Measurements from ENCODE around the gene PIP4K2B. TPM values are rescaled to one million over a fixed set of nuclear protein-coding genes. Genes with fewer than 3 reads are reported as not detected.

PIP4K2B gene
- total RNA-seq, 2 experiments from 2014 or later = 33.0 to 38.6 TPM

DNA sequence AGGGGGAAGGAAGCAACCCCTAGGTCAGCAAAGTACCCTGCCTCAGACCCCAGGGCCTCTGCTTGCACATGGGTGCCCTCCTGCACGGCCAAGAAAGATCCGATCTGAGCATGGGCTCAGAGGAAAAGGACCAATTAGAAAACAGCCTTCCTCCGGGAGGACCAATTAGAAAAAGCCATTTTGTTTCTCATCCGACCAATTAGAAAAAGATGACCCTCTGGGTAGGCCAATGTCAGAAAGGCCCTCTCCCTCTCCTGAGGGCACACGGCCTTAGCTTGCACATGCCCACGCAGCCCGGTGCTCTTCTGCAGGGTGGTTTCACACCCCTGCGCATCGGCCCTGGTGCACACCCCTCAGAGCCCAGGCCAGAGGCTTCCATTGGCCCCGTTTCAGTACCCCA is 74.3 kb downstream of the PIP4K2B start:
- Histone ChIP-seq H3K9me2 (ENCODE audit: insufficient read depth, low read length) (no peaks in the 10 kb centered on the region), H3K27ac (ENCODE audit: low read depth, low read length, poor library complexity, severe bottlenecking) (no peak overlapping the region), H3K36me3 (ENCODE audit: insufficient read depth, low read length) (peaks cover 53% of the 10 kb centered on the region), H3K4me2 (ENCODE audit: low read length) (no peak overlapping the region), H3K4me1 (ENCODE audit: insufficient read depth, low read length, poor library complexity, severe bottlenecking) (peaks cover 43% of the 10 kb centered on the region), H3K79me2 (ENCODE audit: insufficient read depth, low read depth, low read length) (no peaks in the 10 kb centered on the region), H2AFZ (ENCODE audit: low read length) (no peak overlapping the region), H3K4me3 (ENCODE audit: low read depth, low read length, poor library complexity, severe bottlenecking) (no peak overlapping the region), H3K9me3 (ENCODE audit: low read length) (no peaks in the 10 kb centered on the region), H4K20me1 (ENCODE audit: insufficient read depth, low read length) (peaks cover 12% of the 10 kb centered on the region; the same call in 1 of the 2 replicates)
- no peak for DNase-seq (ENCODE audit: low spot score)
- CTCF ChIA-PET (ENCODE audit: unreplicated experiment) = no interaction called here
- POLR2A ChIA-PET = interaction anchor here (0.5 kb wide), 1 partner anchor 138 kb away, joined by 3 read pairs; no protein-coding TSS in a partner anchor
- TF ChIP-seq EZH2phosphoT487 (IDR thresholded peaks at IDR 0.05; ENCODE audit: borderline replicate concordance, low read depth, low read length) = no peak
- TF ChIP-seq, protein P1, sequence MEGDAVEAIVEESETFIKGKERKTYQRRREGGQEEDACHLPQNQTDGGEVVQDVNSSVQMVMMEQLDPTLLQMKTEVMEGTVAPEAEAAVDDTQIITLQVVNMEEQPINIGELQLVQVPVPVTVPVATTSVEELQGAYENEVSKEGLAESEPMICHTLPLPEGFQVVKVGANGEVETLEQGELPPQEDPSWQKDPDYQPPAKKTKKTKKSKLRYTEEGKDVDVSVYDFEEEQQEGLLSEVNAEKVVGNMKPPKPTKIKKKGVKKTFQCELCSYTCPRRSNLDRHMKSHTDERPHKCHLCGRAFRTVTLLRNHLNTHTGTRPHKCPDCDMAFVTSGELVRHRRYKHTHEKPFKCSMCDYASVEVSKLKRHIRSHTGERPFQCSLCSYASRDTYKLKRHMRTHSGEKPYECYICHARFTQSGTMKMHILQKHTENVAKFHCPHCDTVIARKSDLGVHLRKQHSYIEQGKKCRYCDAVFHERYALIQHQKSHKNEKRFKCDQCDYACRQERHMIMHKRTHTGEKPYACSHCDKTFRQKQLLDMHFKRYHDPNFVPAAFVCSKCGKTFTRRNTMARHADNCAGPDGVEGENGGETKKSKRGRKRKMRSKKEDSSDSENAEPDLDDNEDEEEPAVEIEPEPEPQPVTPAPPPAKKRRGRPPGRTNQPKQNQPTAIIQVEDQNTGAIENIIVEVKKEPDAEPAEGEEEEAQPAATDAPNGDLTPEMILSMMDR (conservative IDR thresholded peaks at IDR 0.05; ENCODE audit: low read length) = no peak
- intact Hi-C loops (cut with micrococcal nuclease; ENCODE audit: unreplicated experiment) = no loop called here
- no TSS peak for BruUV-seq (replicated peaks)

DNA sequence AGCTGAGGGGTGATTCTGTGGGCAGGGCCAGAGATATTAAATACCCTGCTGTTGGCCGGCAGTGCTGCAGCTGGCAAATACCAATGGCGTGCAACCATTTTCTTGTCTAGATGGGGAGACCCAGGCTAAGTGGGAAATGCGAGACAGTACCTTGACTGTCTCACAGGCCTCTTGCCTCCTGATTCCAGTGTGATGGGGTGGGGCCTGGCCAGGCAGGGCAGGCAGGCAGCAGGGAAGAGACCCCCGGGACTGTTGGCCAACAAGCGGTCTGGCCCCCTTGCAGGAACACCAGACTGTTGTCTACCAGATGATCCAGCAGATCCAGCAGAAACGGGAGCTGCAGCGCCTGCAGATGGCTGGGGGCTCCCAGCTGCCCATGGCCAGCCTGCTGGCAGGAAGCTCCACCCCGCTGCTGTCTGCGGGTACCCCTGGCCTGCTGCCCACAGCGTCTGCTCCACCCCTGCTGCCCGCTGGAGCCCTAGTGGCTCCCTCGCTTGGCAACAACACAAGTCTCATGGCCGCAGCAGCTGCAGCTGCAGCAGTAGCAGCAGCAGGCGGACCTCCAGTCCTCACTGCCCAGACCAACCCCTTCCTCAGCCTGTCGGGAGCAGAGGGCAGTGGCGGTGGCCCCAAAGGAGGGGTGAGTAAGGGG is 74.9 kb downstream of the PIP4K2B start:
- no peak overlapping the region for H3K4me2 ChIP-seq (ENCODE audit: low read length)
- no peak for TF ChIP-seq EZH2phosphoT487 (IDR thresholded peaks at IDR 0.05; ENCODE audit: borderline replicate concordance, low read depth, low read length)
- TF ChIP-seq, protein P1 (conservative IDR thresholded peaks at IDR 0.05; ENCODE audit: low read length) = no peak
- no peaks in the 10 kb centered on the region for H3K9me2 ChIP-seq (ENCODE audit: insufficient read depth, low read length)
- DNase-seq (ENCODE audit: low spot score) = no peak
- BruUV-seq (replicated peaks) = no TSS peak
- H3K9me3 ChIP-seq (ENCODE audit: low read length) = no peaks in the 10 kb centered on the region
- H3K4me3 ChIP-seq (ENCODE audit: low read depth, low read length, poor library complexity, severe bottlenecking) = no peak overlapping the region
- H4K20me1 ChIP-seq (ENCODE audit: insufficient read depth, low read length) = peaks cover 11% of the 10 kb centered on the region; the same call in 1 of the 2 replicates
- H3K79me2 ChIP-seq (ENCODE audit: insufficient read depth, low read depth, low read length) = no peaks in the 10 kb centered on the region
- H2AFZ ChIP-seq (ENCODE audit: low read length) = no peak overlapping the region
- ChIA-PET CTCF (ENCODE audit: unreplicated experiment) (no interaction called here), POLR2A (no interaction called here)
- peaks cover 39% of the 10 kb centered on the region for H3K4me1 ChIP-seq (ENCODE audit: insufficient read depth, low read length, poor library complexity, severe bottlenecking)
- H3K36me3 ChIP-seq (ENCODE audit: insufficient read depth, low read length) = peaks cover 58% of the 10 kb centered on the region
- intact Hi-C loops (cut with micrococcal nuclease; ENCODE audit: unreplicated experiment) = no loop called here
- no peak overlapping the region for H3K27ac ChIP-seq (ENCODE audit: low read depth, low read length, poor library complexity, severe bottlenecking)

DNA sequence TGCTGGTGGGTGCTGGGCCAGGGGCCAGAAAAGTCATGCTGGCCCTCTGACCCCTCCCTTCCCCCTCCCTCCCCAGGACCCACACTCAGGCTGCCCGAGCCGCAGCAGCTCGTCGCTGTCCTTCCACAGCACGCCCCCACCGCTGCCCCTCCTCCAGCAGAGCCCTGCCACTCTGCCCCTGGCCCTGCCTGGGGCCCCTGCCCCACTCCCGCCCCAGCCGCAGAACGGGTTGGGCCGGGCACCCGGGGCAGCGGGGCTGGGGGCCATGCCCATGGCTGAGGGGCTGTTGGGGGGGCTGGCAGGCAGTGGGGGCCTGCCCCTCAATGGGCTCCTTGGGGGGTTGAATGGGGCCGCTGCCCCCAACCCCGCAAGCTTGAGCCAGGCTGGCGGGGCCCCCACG is 77.6 kb downstream of the PIP4K2B start:
- H3K9me3 ChIP-seq (ENCODE audit: low read length) = no peaks in the 10 kb centered on the region
- H3K4me2 ChIP-seq (ENCODE audit: low read length) = no peak overlapping the region
- H3K27ac ChIP-seq (ENCODE audit: low read depth, low read length, poor library complexity, severe bottlenecking) = no peak overlapping the region
- H4K20me1 ChIP-seq (ENCODE audit: insufficient read depth, low read length) = no peaks in the 10 kb centered on the region
- H2AFZ ChIP-seq (ENCODE audit: low read length) = no peak overlapping the region
- DNase-seq (ENCODE audit: low spot score) = no peak
- TF ChIP-seq, protein P1 (conservative IDR thresholded peaks at IDR 0.05; ENCODE audit: low read length) = no peak
- TF ChIP-seq EZH2phosphoT487 (IDR thresholded peaks at IDR 0.05; ENCODE audit: borderline replicate concordance, low read depth, low read length) = no peak
- POLR2A ChIA-PET = no interaction called here
- H3K36me3 ChIP-seq (ENCODE audit: insufficient read depth, low read length) = peaks cover 70% of the 10 kb centered on the region
- no peaks in the 10 kb centered on the region for H3K79me2 ChIP-seq (ENCODE audit: insufficient read depth, low read depth, low read length)
- H3K9me2 ChIP-seq (ENCODE audit: insufficient read depth, low read length) = no peaks in the 10 kb centered on the region
- peaks cover 21% of the 10 kb centered on the region for H3K4me1 ChIP-seq (ENCODE audit: insufficient read depth, low read length, poor library complexity, severe bottlenecking)
- CTCF ChIA-PET (ENCODE audit: unreplicated experiment) = interaction anchor here (1.5 kb wide), 1 partner anchor 15 kb away, joined by 4 read pairs; no protein-coding TSS in a partner anchor
- intact Hi-C loops (cut with micrococcal nuclease; ENCODE audit: unreplicated experiment) = no loop called here
- H3K4me3 ChIP-seq (ENCODE audit: low read depth, low read length, poor library complexity, severe bottlenecking) = no peak overlapping the region
- no TSS peak for BruUV-seq (replicated peaks)

Data from OCI-LY7 (cell line).